DOHH2 (cell line): ENCODE data around the gene THBS1.

Experiments used
- H3F3A ChIP-seq: fragments of 200-600 bp; sonication (generic), shearing (Covaris generic); 2 replicates; pipeline ENCODE4 v1.6.0; 2016; ENCODE audit warnings: antibody characterized with exemption, mild to moderate bottlenecking; ENCODE audit not compliant: control insufficient read depth, insufficient read depth
- H3K27ac ChIP-seq: fragments of 200-600 bp; sonication (generic); 2 replicates; pipeline ENCODE4 v1.5.1; 2014; ENCODE audit warnings: low read depth, mild to moderate bottlenecking, low read length, moderate library complexity
- H3K27me3 ChIP-seq: fragments of 200-600 bp; sonication (generic); 2 replicates; pipeline ENCODE4 v1.6.1; 2014; ENCODE audit warnings: mild to moderate bottlenecking, low read length, mixed read lengths; ENCODE audit not compliant: control insufficient read depth
- H3K36me3 ChIP-seq: fragments of 200-600 bp; sonication (generic); 2 replicates; pipeline ENCODE4 v1.6.1; 2014; ENCODE audit warnings: mild to moderate bottlenecking, low read length, moderate library complexity, mixed read lengths; ENCODE audit not compliant: control insufficient read depth
- H3K4me1 ChIP-seq: fragments of 200-600 bp; sonication (generic); 2 replicates; pipeline ENCODE4 v1.6.1; 2014; ENCODE audit warnings: mild to moderate bottlenecking, low read length, mixed read lengths; ENCODE audit not compliant: control insufficient read depth
- H3K4me2 ChIP-seq: fragments of 200-600 bp; sonication (generic); 2 replicates; pipeline ENCODE4 v1.6.0; 2014; ENCODE audit warnings: mild to moderate bottlenecking, low read length, moderate library complexity
- H3K4me3 ChIP-seq: fragments of 200-600 bp; sonication (generic); 2 replicates; pipeline ENCODE4 v1.5.1; 2014; ENCODE audit warnings: mild to moderate bottlenecking, low read length, mixed read lengths
- H3K79me2 ChIP-seq: fragments of 200-600 bp; sonication (generic); 2 replicates; pipeline ENCODE4 v1.6.1; 2014; ENCODE audit warnings: mild to moderate bottlenecking, low read length, mixed read lengths; ENCODE audit not compliant: control insufficient read depth
- H3K9me2 ChIP-seq: fragments of 200-600 bp; sonication (generic); replicated peaks from 2 replicates; pipeline ENCODE4 v1.6.1; 2014; ENCODE audit warnings: mild to moderate bottlenecking, low read length, mixed read lengths; ENCODE audit not compliant: control insufficient read depth
- H3K9me3 ChIP-seq: fragments of 200-600 bp; sonication (generic); 2 replicates; pipeline ENCODE4 v1.6.1; 2014; ENCODE audit warnings: antibody characterized with exemption, low read length, mixed read lengths; ENCODE audit not compliant: control insufficient read depth, insufficient read depth
- H4K20me1 ChIP-seq: fragments of 200-600 bp; sonication (generic); 2 replicates; pipeline ENCODE4 v1.6.0; 2014; ENCODE audit warnings: low read depth, mild to moderate bottlenecking, antibody characterized with exemption, low read length, moderate library complexity; ENCODE audit not compliant: control insufficient read depth, insufficient read depth
- EZH2phosphoT487 ChIP-seq: fragments of 200-600 bp; sonication (generic); IDR thresholded peaks from 2 replicates; pipeline ENCODE4 v1.6.1; 2017; ENCODE audit warnings: borderline replicate concordance, mild to moderate bottlenecking, antibody characterized with exemption, low read length, moderate library complexity, mixed read lengths
- TF ChIP-seq, protein P1 (sequence below): fragments of 200-600 bp; sonication (generic); IDR thresholded peaks from one replicate; pipeline ENCODE4 v1.5.1; 2014; ENCODE audit warnings: antibody characterized with exemption, mild to moderate bottlenecking, low read depth, low read length; ENCODE audit not compliant: poor library complexity, severe bottlenecking

The THBS1 gene

DNA sequence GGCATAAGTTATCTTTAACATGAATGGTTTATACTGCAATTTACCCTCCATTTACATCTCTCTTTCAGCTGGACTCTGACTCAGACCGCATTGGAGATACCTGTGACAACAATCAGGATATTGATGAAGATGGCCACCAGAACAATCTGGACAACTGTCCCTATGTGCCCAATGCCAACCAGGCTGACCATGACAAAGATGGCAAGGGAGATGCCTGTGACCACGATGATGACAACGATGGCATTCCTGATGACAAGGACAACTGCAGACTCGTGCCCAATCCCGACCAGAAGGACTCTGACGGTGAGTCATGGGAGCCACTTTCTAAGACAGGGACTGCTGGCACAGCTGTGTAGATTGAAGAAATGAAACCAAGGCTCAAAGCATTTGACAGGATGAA is 11.6 kb downstream of the THBS1 start:
- no peak overlapping the region for H3K4me3 ChIP-seq
- H3K4me2 ChIP-seq = no peak overlapping the region
- no peaks in the 10 kb centered on the region for H3K27me3 ChIP-seq
- H3K9me2 ChIP-seq = no peaks in the 10 kb centered on the region
- no peaks in the 10 kb centered on the region for H3K9me3 ChIP-seq
- no peak for TF ChIP-seq EZH2phosphoT487
- TF ChIP-seq, protein P1, sequence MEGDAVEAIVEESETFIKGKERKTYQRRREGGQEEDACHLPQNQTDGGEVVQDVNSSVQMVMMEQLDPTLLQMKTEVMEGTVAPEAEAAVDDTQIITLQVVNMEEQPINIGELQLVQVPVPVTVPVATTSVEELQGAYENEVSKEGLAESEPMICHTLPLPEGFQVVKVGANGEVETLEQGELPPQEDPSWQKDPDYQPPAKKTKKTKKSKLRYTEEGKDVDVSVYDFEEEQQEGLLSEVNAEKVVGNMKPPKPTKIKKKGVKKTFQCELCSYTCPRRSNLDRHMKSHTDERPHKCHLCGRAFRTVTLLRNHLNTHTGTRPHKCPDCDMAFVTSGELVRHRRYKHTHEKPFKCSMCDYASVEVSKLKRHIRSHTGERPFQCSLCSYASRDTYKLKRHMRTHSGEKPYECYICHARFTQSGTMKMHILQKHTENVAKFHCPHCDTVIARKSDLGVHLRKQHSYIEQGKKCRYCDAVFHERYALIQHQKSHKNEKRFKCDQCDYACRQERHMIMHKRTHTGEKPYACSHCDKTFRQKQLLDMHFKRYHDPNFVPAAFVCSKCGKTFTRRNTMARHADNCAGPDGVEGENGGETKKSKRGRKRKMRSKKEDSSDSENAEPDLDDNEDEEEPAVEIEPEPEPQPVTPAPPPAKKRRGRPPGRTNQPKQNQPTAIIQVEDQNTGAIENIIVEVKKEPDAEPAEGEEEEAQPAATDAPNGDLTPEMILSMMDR = no peak
- H3K4me1 ChIP-seq = no peaks in the 10 kb centered on the region
- H4K20me1 ChIP-seq = no peaks in the 10 kb centered on the region
- no peaks in the 10 kb centered on the region for H3F3A ChIP-seq
- H3K36me3 ChIP-seq = no peaks in the 10 kb centered on the region
- H3K79me2 ChIP-seq = no peaks in the 10 kb centered on the region
- H3K27ac ChIP-seq = no peak overlapping the region

DNA sequence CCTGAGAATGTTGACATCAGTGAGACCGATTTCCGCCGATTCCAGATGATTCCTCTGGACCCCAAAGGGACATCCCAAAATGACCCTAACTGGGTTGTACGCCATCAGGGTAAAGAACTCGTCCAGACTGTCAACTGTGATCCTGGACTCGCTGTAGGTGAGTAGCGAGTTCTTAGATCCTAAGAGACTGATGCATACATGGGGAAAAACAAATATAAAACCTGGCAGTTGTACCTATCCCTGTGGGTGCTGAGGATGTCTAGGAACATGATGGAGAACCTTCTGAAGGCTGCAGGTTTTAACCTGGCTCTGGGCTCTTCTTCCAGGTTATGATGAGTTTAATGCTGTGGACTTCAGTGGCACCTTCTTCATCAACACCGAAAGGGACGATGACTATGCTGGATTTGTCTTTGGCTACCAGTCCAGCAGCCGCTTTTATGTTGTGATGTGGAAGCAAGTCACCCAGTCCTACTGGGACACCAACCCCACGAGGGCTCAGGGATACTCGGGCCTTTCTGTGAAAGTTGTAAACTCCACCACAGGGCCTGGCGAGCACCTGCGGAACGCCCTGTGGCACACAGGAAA is 12.3 kb downstream of the THBS1 start:
- Histone ChIP-seq H3K79me2 (no peaks in the 10 kb centered on the region), H3K9me2 (no peaks in the 10 kb centered on the region), H3F3A (no peaks in the 10 kb centered on the region), H4K20me1 (no peaks in the 10 kb centered on the region), H3K4me3 (no peak overlapping the region), H3K4me1 (no peaks in the 10 kb centered on the region), H3K27ac (no peak overlapping the region), H3K4me2 (no peak overlapping the region), H3K9me3 (no peaks in the 10 kb centered on the region), H3K27me3 (no peaks in the 10 kb centered on the region), H3K36me3 (no peaks in the 10 kb centered on the region)
- TF ChIP-seq EZH2phosphoT487 = no peak
- TF ChIP-seq, protein P1 = no peak

DNA sequence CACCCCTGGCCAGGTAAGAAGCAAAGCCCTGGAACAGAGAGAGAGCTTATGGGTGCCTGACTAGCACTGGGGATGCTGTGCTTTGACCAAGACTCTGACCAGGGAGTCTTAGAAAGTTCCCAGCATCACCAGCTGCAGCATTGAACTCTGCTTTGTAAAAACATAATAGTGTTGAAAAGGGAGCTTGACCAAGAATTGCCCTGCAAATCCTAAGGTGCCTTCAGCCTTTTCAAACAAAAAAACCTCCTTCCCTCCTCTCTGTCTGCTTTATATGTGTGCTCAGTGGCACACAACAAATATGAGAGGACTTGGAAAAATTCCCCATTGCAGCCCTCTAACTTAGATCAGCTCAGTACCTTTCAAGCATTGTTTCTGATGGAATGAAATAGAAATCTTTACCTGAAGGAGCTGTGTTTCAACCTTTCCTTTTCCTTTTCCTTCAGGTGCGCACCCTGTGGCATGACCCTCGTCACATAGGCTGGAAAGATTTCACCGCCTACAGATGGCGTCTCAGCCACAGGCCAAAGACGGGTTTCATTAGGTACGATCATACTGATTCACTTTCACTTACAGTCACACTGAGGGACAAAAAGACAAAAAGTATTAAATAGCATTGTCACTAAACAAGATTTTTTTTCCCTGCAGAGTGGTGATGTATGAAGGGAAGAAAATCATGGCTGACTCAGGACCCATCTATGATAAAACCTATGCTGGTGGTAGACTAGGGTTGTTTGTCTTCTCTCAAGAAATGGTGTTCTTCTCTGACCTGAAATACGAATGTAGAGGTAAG is 13.0 kb downstream of the THBS1 start:
- no peak overlapping the region for H3K4me3 ChIP-seq
- no peaks in the 10 kb centered on the region for H3K9me3 ChIP-seq
- TF ChIP-seq, protein P1 = no peak
- no peak for TF ChIP-seq EZH2phosphoT487
- no peaks in the 10 kb centered on the region for H3K4me1 ChIP-seq
- no peaks in the 10 kb centered on the region for H3K27me3 ChIP-seq
- no peaks in the 10 kb centered on the region for H4K20me1 ChIP-seq
- no peak overlapping the region for H3K27ac ChIP-seq
- H3F3A ChIP-seq = no peaks in the 10 kb centered on the region
- H3K4me2 ChIP-seq = no peak overlapping the region
- H3K9me2 ChIP-seq = no peaks in the 10 kb centered on the region
- H3K36me3 ChIP-seq = no peaks in the 10 kb centered on the region
- no peaks in the 10 kb centered on the region for H3K79me2 ChIP-seq
